Effector memory CD8-positive, alpha-beta T cell (primary cell): ENCODE results near the gene PYGO2.
"Not testable (repeated sequence)": the region's sequence is repeated elsewhere in the genome, so short reads cannot be mapped to it uniquely, and the experiment has no call there.

Experiments used
- ATAC-seq: fragments of 150-1000 bp; cut with Tn5 transposase; replicated peaks from 2 replicates; pipeline ENCODE4 v1.10.0; 2021; ENCODE audit warnings: mild to moderate bottlenecking, moderate library complexity
- DNase-seq, 3 experiments: peaks; one replicate each; pipeline ENCODE4 v3.0.0; 2021
- H3K27ac Mint-ChIP-seq, 2 donors: one replicate each; pipeline ENCODE4 v1.8.0; 2022; ENCODE audit warnings: mild to moderate bottlenecking in 2 of 2, mixed read lengths in 2 of 2, moderate library complexity in 2 of 2
- H3K27me3 Mint-ChIP-seq, 2 donors: one replicate each; pipeline ENCODE4 v1.8.0; 2022; ENCODE audit warnings: mixed read lengths in 2 of 2
- H3K36me3 Mint-ChIP-seq: one replicate; pipeline ENCODE4 v1.8.0; 2022; ENCODE audit warnings: mild to moderate bottlenecking, moderate library complexity, mixed read lengths; ENCODE audit not compliant: insufficient read depth
- H3K4me1 Mint-ChIP-seq, 2 donors: one replicate each; pipeline ENCODE4 v1.8.0; 2022; ENCODE audit warnings: low read depth in 2 of 2, mixed read lengths in 2 of 2
- H3K4me3 Mint-ChIP-seq, 2 donors: one replicate each; pipeline ENCODE4 v1.8.0; 2022; ENCODE audit warnings: mild to moderate bottlenecking in 2 of 2, mixed read lengths in 2 of 2, moderate library complexity in 2 of 2
- H3K9me3 Mint-ChIP-seq, 2 donors: one replicate each; pipeline ENCODE4 v1.8.0; 2022; ENCODE audit warnings: mixed read lengths in 2 of 2

The PYGO2 gene

GRCh38 chr1:154995301-154995983 lies 33.9 kb upstream of the PYGO2 start:
- DNase-seq, H3K9me3 Mint-ChIP-seq, H3K4me3 Mint-ChIP-seq, H3K27me3 Mint-ChIP-seq, ATAC-seq: not testable (repeated sequence)
- peak overlapping the region in 1 of 2 donors; percentile 49 for H3K27ac Mint-ChIP-seq
- H3K4me1 Mint-ChIP-seq: peaks cover 17 to 21% of the 10 kb centered on the region in 2 donors
- peaks cover 12% of the 10 kb centered on the region for H3K36me3 Mint-ChIP-seq

DNA sequence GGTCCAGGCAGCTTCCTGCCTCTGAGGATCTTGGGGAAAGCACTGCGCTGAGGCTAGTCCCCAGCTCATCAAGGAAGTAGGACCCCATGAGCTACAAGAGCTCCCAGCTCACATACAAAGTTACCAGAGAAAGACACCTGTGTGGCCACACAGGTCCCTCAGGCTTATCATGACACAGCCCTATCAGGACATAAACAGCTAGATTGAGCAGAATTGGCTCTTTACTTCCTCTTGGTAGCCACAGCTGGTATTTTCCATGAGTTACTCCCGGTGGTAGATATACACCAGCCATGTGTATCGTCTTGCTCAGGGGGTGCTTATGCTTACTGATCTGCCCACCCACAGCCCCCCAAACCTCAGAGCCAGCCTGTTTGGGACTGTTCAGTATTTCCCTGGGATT lies 33.0 kb upstream of the PYGO2 start:
- Mint-ChIP-seq H3K27me3 (no peaks in the 10 kb centered on the region), H3K36me3 (peaks cover 14% of the 10 kb centered on the region), H3K4me3 (no peak overlapping the region), H3K9me3 (no peaks in the 10 kb centered on the region), H3K4me1 (peaks cover 17 to 18% of the 10 kb centered on the region in 2 donors), H3K27ac (peak overlapping the region in 1 of 2 donors; percentile 49)
- ATAC-seq (no peak), DNase-seq (no peak)

DNA sequence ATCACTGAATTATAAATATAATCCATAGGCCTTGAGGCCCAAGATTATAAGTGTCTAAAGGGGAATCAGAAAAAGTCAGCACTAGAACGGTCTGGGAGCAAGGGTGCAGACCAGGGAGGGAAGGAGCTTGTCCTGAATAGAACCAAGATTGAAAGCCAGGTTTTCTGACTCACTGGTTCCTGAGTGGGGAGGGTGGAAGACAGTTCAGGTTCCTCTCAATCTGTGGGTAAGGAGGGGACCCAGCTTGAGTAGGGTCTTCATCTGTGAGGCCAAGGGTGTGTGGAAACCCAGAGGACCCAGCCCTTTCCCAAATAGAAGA lies 32.6 kb upstream of the PYGO2 start:
- Mint-ChIP-seq H3K9me3 (no peaks in the 10 kb centered on the region), H3K4me1 (peaks cover 19 to 20% of the 10 kb centered on the region in 2 donors), H3K27ac (peak overlapping the region in 1 of 2 donors; percentile 29), H3K36me3 (peaks cover 14% of the 10 kb centered on the region), H3K27me3 (no peaks in the 10 kb centered on the region), H3K4me3 (no peak overlapping the region)
- ATAC-seq (no peak), DNase-seq (no peak)

GRCh38 chr1:154993572-154994268 lies 32.1 kb upstream of the PYGO2 start, which contains the start of gene LENEP:
Gene LENEP, plus strand, starts transcription at chr1:154993586. Its CDS starts 22 bp downstream, at chr1:154993608.
- peak within 1 kb of the TSS in 1 of 2 donors; percentile 29 for H3K27ac Mint-ChIP-seq
- peaks cover 18 to 20% of the 10 kb centered on the region in 2 donors for H3K4me1 Mint-ChIP-seq
- no peaks in the 10 kb centered on the region for H3K27me3 Mint-ChIP-seq
- no peaks in the 10 kb centered on the region for H3K9me3 Mint-ChIP-seq
- no peak for DNase-seq
- peaks cover 14% of the 10 kb centered on the region for H3K36me3 Mint-ChIP-seq
- no peak for ATAC-seq
- H3K4me3 Mint-ChIP-seq: no peak within 1 kb of the TSS

- DNase-seq: no peak
- no peaks in the 10 kb centered on the region for H3K27me3 Mint-ChIP-seq
- no peak for ATAC-seq
- no peak overlapping the region for H3K27ac Mint-ChIP-seq
- peaks cover 13% of the 10 kb centered on the region for H3K36me3 Mint-ChIP-seq
- peaks cover 20 to 23% of the 10 kb centered on the region in 2 donors for H3K4me1 Mint-ChIP-seq
- H3K9me3 Mint-ChIP-seq: no peaks in the 10 kb centered on the region
- no peak overlapping the region for H3K4me3 Mint-ChIP-seq
Measured at GRCh38 chr1:154992721-154993571, 31.4 kb upstream of the PYGO2 start.

DNA sequence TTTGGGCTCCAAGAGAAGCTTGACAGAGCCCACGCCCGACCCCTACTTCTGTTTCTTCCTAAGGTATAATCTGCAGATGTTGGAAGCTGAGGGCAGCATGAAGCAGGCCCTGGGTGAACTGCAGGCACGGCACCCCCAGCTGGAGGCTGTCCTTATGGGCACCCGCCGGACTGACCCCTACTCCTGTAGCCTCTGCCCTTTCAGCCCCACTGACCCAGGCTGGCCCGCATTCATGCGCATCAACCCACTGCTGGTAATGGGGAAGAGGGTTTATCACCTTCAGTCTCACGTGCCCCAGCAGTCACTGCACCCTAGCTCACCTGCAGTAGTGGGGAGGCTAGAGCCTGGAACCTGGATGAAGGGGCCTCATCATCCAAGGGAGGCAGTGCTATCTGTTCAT lies 28.7 kb upstream of the PYGO2 start:
- H3K9me3 Mint-ChIP-seq: no peaks in the 10 kb centered on the region
- peaks cover 25% of the 10 kb centered on the region for H3K36me3 Mint-ChIP-seq
- H3K4me3 Mint-ChIP-seq: no peak overlapping the region
- no peak overlapping the region for H3K27ac Mint-ChIP-seq
- no peaks in the 10 kb centered on the region for H3K27me3 Mint-ChIP-seq
- ATAC-seq (no peak), DNase-seq (no peak)
- H3K4me1 Mint-ChIP-seq: peaks cover 15 to 21% of the 10 kb centered on the region in 2 donors

DNA sequence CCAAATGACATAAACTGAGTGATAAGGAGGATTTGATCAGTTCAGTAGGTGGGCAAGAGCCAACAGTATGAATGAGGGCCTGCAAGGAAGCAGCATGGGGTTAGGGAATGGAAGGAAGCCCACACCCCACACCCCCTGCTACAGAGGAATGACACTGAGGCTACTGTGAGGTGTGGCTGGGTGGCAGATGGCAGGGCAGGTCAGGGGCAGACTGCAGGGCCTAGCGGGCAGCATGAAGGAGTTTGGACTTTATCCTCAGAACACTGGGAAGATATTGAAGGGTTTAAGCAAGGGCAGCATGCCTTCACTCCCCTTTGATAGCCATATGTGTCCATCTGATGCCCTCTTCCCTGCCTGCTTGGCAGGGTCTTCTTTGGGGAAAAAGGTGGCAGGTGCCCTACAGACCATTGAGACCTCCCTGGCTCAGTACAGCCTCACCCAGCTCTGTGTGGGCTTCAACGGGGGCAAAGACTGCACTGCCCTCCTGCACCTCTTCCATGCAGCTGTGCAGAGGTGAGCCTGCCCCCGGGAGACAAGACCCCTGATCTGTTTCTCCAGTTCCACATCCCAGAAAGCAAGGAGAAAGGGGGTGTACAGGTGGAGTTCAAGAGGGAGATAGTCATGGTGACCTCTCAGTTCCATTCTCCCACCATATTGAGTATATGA lies 27.7 kb upstream of the PYGO2 start:
- peaks cover 16 to 23% of the 10 kb centered on the region in 2 donors for H3K4me1 Mint-ChIP-seq
- H3K27ac Mint-ChIP-seq: no peak overlapping the region
- ATAC-seq: no peak
- H3K36me3 Mint-ChIP-seq: peaks cover 27% of the 10 kb centered on the region
- no peaks in the 10 kb centered on the region for H3K27me3 Mint-ChIP-seq
- H3K4me3 Mint-ChIP-seq: no peak overlapping the region
- no peak for DNase-seq
- H3K9me3 Mint-ChIP-seq: no peaks in the 10 kb centered on the region

DNA sequence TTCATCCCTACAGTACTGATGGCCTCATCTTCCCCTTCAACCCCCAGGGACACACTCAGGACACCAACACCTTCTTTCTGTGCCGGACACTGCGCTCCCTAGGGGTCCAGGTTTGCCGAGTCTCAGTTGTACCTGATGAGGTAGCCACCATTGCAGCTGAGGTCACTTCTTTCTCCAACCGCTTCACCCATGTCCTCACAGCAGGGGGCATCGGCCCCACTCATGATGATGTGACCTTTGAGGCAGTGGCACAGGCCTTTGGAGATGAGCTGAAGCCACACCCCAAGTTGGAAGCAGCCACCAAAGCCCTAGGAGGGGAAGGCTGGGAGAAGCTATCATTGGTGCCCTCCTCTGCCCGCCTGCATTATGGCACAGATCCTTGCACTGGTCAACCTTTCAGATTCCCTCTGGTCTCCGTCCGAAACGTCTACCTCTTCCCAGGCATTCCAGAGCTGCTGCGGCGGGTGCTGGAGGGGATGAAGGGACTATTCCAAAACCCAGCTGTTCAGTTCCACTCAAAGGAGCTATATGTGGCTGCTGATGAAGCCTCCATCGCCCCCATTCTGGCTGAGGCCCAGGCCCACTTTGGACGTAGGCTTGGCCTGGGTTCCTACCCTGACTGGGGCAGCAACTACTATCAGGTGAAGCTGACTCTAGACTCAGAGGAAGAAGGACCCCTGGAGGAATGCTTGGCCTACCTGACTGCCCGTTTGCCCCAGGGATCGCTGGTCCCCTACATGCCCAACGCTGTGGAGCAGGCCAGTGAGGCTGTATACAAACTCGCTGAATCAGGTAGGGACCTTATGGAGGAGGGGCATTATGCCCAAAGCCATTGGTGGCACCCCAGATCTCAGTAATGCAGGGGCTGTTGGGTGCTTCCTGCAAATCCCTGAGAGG lies 26.7 kb upstream of the PYGO2 start:
- no peak overlapping the region for H3K4me3 Mint-ChIP-seq
- H3K9me3 Mint-ChIP-seq: no peaks in the 10 kb centered on the region
- H3K27me3 Mint-ChIP-seq: no peaks in the 10 kb centered on the region
- no peak overlapping the region for H3K27ac Mint-ChIP-seq
- DNase-seq (no peak), ATAC-seq (no peak)
- peaks cover 31% of the 10 kb centered on the region for H3K36me3 Mint-ChIP-seq
- peaks cover 22 to 28% of the 10 kb centered on the region in 2 donors for H3K4me1 Mint-ChIP-seq

- Mint-ChIP-seq H3K36me3 (peaks cover 31% of the 10 kb centered on the region), H3K27ac (no peak overlapping the region), H3K9me3 (no peaks in the 10 kb centered on the region), H3K27me3 (no peaks in the 10 kb centered on the region), H3K4me1 (peaks cover 21 to 28% of the 10 kb centered on the region in 2 donors), H3K4me3 (no peak overlapping the region)
- ATAC-seq (no peak), DNase-seq (no peak)
Measured at GRCh38 chr1:154987326-154987725, 25.7 kb upstream of the PYGO2 start.

DNA sequence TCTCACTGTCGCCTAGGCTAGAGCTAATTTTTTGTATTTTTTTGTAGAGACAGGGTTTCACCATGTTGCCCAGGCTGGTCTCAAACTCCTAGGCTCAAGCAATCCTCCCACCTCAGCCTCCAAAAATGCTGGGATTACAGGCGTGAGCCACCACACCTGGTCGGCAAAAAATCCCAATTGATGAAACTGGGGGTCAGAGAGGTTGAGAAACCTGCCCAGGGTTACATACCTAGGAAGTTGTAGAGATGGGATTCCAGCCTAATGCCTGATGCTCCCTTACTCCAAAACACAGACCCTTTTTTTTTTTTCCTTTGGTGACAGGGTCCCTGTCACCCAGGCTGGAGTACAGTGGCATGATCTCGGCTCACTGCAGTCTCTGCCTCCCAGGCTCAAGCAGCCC lies 25.2 kb upstream of the PYGO2 start:
- not testable (repeated sequence) for ATAC-seq, DNase-seq, H3K27me3 Mint-ChIP-seq, H3K4me3 Mint-ChIP-seq, H3K9me3 Mint-ChIP-seq, H3K27ac Mint-ChIP-seq
- Mint-ChIP-seq H3K4me1 (peaks cover 21 to 28% of the 10 kb centered on the region in 2 donors), H3K36me3 (peaks cover 31% of the 10 kb centered on the region)

DNA sequence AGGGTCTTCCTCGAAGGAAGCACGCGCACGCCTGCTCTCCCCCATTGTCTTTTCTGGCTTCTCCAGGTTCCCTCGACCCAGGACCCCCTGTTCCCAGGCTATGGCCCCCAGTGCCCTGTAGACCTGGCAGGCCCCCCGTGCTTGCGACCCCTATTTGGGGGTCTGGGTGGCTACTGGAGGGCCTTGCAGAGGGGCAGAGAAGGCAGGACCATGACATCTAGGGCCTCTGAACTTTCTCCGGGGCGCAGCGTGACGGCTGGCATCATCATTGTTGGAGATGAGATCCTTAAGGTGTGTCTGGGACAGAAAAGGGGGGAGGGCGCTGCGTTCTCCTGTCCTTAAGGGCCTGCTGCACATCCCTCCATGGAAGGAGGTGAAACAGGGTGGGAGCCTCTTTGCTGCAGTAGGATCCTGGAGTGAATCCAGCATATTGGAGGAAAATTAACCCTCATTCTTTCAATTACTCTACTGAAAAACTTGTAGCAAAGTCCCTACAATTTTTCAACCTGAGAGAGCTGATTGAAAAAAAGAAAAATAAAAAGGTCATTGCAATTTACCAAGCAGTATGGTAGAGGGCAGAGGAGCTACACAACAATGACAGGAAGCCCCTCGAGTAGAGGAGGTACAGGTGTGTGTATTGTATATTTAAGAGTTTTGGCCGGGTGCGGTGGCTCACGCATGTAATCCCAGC lies 22.3 kb upstream of the PYGO2 start:
- H3K4me1 Mint-ChIP-seq: peaks cover 13 to 20% of the 10 kb centered on the region in 2 donors
- H3K36me3 Mint-ChIP-seq: peaks cover 25% of the 10 kb centered on the region
- no peak for ATAC-seq
- no peak overlapping the region for H3K4me3 Mint-ChIP-seq
- H3K9me3 Mint-ChIP-seq: no peaks in the 10 kb centered on the region
- no peak overlapping the region for H3K27ac Mint-ChIP-seq
- H3K27me3 Mint-ChIP-seq: no peaks in the 10 kb centered on the region
- DNase-seq: no peak
